ENCODE results near the gene UMAD1. TPM values are rescaled to one million over a fixed set of nuclear protein-coding genes. Genes with fewer than 3 reads are reported as not detected.

Gene UMAD1
- total RNA-seq, 1 donor from 2014 or later: 10.0 TPM

DNA sequence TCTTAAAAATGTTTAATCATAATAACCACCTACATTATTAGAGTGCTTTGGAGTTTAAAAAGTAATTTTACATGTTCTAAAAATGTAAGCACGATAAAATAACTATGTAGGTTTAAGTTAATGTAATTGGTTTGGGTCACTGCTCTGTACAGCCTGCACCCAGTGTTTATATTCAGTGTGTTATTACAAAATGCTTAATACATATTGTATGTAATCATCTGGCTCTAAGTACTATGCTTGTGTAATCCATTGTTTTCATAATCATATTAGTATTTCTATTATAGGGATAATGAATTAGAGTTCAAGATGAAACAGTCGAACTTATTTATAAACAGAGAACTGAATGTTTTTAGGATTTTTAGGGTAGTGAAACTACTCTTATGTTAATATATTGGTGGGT is 64.8 kb downstream of the UMAD1 start:
- no peaks in the 10 kb centered on the region for H3K27me3 Mint-ChIP-seq (ENCODE audit: low read depth)
- TF ChIP-seq, protein P1, sequence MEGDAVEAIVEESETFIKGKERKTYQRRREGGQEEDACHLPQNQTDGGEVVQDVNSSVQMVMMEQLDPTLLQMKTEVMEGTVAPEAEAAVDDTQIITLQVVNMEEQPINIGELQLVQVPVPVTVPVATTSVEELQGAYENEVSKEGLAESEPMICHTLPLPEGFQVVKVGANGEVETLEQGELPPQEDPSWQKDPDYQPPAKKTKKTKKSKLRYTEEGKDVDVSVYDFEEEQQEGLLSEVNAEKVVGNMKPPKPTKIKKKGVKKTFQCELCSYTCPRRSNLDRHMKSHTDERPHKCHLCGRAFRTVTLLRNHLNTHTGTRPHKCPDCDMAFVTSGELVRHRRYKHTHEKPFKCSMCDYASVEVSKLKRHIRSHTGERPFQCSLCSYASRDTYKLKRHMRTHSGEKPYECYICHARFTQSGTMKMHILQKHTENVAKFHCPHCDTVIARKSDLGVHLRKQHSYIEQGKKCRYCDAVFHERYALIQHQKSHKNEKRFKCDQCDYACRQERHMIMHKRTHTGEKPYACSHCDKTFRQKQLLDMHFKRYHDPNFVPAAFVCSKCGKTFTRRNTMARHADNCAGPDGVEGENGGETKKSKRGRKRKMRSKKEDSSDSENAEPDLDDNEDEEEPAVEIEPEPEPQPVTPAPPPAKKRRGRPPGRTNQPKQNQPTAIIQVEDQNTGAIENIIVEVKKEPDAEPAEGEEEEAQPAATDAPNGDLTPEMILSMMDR (IDR thresholded peaks at IDR 0.05; ENCODE audit: unreplicated experiment): no peak
- no peaks in the 10 kb centered on the region for H3K36me3 Mint-ChIP-seq
- no peak for DNase-seq (ENCODE audit: low spot score in 2 of 2, unreplicated experiment in 2 of 2)
- H3K27ac Mint-ChIP-seq: no peak overlapping the region
- H3K9me3 Mint-ChIP-seq: peaks cover 3% of the 10 kb centered on the region
- H3K4me3 Mint-ChIP-seq: no peak overlapping the region
- H3K4me1 Mint-ChIP-seq: peaks cover 56% of the 10 kb centered on the region

DNA sequence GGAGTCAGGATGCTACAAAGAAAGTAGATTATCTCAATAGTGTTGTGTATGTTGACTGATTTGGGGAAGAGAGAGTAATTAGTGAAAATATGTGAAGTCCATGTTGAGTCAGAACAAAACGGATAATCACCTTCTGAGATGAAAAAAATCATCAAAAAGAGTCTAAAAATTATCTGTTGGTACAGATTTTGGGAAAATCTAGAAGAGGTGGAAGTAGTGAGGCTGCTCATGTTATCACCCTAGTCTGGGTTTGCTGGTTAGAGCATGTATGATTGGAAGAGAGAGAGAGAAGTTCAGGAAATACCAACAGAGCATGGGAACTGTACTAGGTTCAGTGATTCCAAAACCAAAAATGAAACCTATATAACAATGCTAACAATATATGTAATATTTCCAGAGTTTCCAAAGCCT is 65.6 kb downstream of the UMAD1 start:
- peaks cover 9% of the 10 kb centered on the region for H3K9me3 Mint-ChIP-seq
- no peaks in the 10 kb centered on the region for H3K36me3 Mint-ChIP-seq
- H3K4me3 Mint-ChIP-seq: no peak overlapping the region
- no peaks in the 10 kb centered on the region for H3K27me3 Mint-ChIP-seq (ENCODE audit: low read depth)
- no peak for DNase-seq (ENCODE audit: low spot score in 2 of 2, unreplicated experiment in 2 of 2)
- TF ChIP-seq, protein P1 (IDR thresholded peaks at IDR 0.05; ENCODE audit: unreplicated experiment): no peak
- peak overlapping the region; percentile 1 for H3K27ac Mint-ChIP-seq
- H3K4me1 Mint-ChIP-seq: peaks cover 52% of the 10 kb centered on the region

DNA sequence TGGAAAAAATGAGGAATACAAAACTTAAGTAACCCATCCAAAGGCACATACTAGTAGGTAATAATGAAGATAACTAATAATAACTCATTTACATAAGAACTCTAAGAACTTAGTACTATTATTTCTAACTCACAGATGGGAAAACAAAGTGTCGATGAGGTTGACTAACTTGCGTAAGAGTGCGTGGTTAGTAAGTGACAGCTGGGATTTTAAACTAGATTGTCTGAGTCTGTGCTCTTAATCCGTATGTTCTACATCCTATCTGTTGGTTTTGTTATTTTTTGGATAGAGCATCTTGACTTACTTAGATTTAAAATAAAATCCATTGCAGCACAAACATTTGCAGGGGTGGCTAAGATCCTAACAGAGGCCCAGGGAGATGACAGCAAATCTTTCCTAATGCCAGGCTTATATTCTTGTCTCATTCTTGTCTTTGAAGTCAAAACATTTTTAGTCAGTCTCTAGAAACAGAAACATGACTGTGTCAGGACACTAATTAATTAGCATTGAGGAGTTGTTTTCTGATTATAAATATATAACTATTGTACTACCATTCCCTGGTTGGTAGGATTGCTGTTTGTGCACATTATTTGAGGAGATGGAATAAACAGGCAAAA is 66.1 kb downstream of the UMAD1 start:
- no peaks in the 10 kb centered on the region for H3K27me3 Mint-ChIP-seq (ENCODE audit: low read depth)
- no peak overlapping the region for H3K4me3 Mint-ChIP-seq
- H3K4me1 Mint-ChIP-seq: peaks cover 48% of the 10 kb centered on the region
- peaks cover 9% of the 10 kb centered on the region for H3K9me3 Mint-ChIP-seq
- H3K36me3 Mint-ChIP-seq: no peaks in the 10 kb centered on the region
- TF ChIP-seq, protein P1 (IDR thresholded peaks at IDR 0.05; ENCODE audit: unreplicated experiment): no peak
- peak overlapping the region; percentile 72 for H3K27ac Mint-ChIP-seq
- DNase-seq (ENCODE audit: low spot score in 2 of 2, unreplicated experiment in 2 of 2): no peak

DNA sequence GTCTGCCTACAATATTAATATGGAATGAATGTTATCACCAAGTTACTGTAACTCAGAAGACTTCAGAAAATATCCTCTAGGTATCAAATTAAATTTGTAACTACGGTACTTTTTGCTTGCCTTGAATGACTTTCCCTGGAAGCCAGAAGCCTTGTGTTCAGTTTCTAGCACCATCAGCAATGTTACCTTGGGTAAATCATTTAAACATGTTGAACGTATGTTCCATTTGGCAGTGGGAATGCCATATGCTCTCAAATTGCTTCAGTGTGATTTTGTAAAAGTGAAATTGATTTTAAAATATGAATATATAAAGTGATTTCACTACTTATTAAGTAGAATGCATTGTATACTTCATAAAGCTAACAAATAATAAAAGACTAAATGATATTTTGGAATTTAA is 66.7 kb downstream of the UMAD1 start:
- no peaks in the 10 kb centered on the region for H3K27me3 Mint-ChIP-seq (ENCODE audit: low read depth)
- TF ChIP-seq, protein P1 (IDR thresholded peaks at IDR 0.05; ENCODE audit: unreplicated experiment): no peak
- no peaks in the 10 kb centered on the region for H3K36me3 Mint-ChIP-seq
- peaks cover 9% of the 10 kb centered on the region for H3K9me3 Mint-ChIP-seq
- H3K4me3 Mint-ChIP-seq: no peak overlapping the region
- H3K4me1 Mint-ChIP-seq: peaks cover 45% of the 10 kb centered on the region
- peak overlapping the region; percentile 72 for H3K27ac Mint-ChIP-seq
- DNase-seq (ENCODE audit: low spot score in 2 of 2, unreplicated experiment in 2 of 2): no peak

DNA sequence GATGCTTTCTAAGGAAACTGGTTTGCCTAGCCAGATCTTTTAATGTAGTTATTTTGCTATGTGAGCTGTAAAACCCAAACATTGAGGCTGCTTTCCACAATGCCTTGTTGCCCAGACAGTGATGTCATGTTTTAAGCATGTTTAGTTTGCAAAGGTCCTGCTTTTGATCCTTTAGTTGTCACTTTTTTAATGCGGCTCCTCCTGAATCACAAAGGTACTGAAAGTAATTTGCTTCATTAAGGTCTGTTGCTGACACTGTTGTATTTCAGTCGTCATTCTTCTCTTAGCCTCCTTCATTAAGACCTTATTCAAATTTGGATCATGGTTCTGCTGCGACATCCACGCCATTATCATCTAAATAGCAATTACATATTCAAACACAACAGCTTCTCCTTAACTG is 67.3 kb downstream of the UMAD1 start:
- Mint-ChIP-seq H3K27me3 (ENCODE audit: low read depth) (no peaks in the 10 kb centered on the region), H3K4me1 (peaks cover 40% of the 10 kb centered on the region), H3K27ac (peak overlapping the region; percentile 81), H3K9me3 (peaks cover 9% of the 10 kb centered on the region), H3K36me3 (no peaks in the 10 kb centered on the region), H3K4me3 (no peak overlapping the region)
- TF ChIP-seq, protein P1 (IDR thresholded peaks at IDR 0.05; ENCODE audit: unreplicated experiment): no peak
- no peak for DNase-seq (ENCODE audit: low spot score in 2 of 2, unreplicated experiment in 2 of 2)

DNA sequence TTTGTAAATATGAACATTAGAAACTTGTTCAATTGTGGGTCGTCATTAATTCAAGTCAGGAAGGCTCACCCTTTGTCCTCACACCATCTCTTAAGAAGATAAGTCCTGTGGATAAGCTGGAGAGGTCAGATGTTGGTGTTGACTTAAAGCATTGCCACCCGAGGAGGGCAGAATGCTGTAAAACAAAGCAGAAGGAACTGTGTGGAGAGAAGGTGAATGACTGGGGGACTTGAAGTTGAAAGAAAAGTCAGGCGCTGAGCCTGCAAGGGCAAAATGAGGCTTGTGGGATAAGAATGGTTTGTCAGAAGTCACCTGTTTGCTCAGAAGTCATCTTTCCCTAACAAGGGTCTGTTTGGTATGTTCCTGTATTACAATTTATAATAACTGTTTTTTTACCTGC is 68.7 kb downstream of the UMAD1 start:
- TF ChIP-seq, protein P1 (IDR thresholded peaks at IDR 0.05; ENCODE audit: unreplicated experiment): no peak
- peak overlapping the region; percentile 44 for H3K27ac Mint-ChIP-seq
- no peak for DNase-seq (ENCODE audit: low spot score in 2 of 2, unreplicated experiment in 2 of 2)
- peaks cover 38% of the 10 kb centered on the region for H3K4me1 Mint-ChIP-seq
- H3K9me3 Mint-ChIP-seq: peaks cover 9% of the 10 kb centered on the region
- no peaks in the 10 kb centered on the region for H3K27me3 Mint-ChIP-seq (ENCODE audit: low read depth)
- no peaks in the 10 kb centered on the region for H3K36me3 Mint-ChIP-seq
- no peak overlapping the region for H3K4me3 Mint-ChIP-seq
